Neural cell (in vitro differentiated cells): ENCODE results near the gene ROBO3.

Source experiments
- EZH2 ChIP-seq: fragments of 200-600, 300-800 bp; shearing (Covaris generic), sonication (generic); IDR thresholded peaks from 2 replicates; pipeline ENCODE4 v1.6.1; 2014; ENCODE audit warnings: antibody characterized with exemption, low read length, borderline replicate concordance, mild to moderate bottlenecking; ENCODE audit not compliant: insufficient read depth, poor library complexity, severe bottlenecking
- MXI1 ChIP-seq: fragments of 450-650 bp; conservative IDR thresholded peaks from 2 replicates; pipeline ENCODE4 v1.6.1; 2014; ENCODE audit warnings: antibody characterized with exemption, mild to moderate bottlenecking; ENCODE audit not compliant: poor library complexity, severe bottlenecking
- POLR2AphosphoS5 ChIP-seq: IDR thresholded peaks from 2 replicates; pipeline ENCODE4 v1.6.1; 2012
- RAD21 ChIP-seq: fragments of 450-650 bp; conservative IDR thresholded peaks from 2 replicates; pipeline ENCODE4 v1.6.1; 2014; ENCODE audit warnings: antibody characterized with exemption, mild to moderate bottlenecking, moderate library complexity
- SMC3 ChIP-seq: fragments of 450-650 bp; conservative IDR thresholded peaks from 2 replicates; pipeline ENCODE4 v1.6.1; 2014; ENCODE audit warnings: antibody characterized with exemption, mild to moderate bottlenecking, moderate library complexity; ENCODE audit not compliant: poor library complexity
- TF ChIP-seq, protein P1 (sequence below): fragments of 450-650 bp; IDR thresholded peaks from 2 replicates; pipeline ENCODE4 v1.5.1; 2014; ENCODE audit warnings: antibody characterized with exemption, mild to moderate bottlenecking, moderate library complexity; ENCODE audit not compliant: poor library complexity, severe bottlenecking

DNA sequence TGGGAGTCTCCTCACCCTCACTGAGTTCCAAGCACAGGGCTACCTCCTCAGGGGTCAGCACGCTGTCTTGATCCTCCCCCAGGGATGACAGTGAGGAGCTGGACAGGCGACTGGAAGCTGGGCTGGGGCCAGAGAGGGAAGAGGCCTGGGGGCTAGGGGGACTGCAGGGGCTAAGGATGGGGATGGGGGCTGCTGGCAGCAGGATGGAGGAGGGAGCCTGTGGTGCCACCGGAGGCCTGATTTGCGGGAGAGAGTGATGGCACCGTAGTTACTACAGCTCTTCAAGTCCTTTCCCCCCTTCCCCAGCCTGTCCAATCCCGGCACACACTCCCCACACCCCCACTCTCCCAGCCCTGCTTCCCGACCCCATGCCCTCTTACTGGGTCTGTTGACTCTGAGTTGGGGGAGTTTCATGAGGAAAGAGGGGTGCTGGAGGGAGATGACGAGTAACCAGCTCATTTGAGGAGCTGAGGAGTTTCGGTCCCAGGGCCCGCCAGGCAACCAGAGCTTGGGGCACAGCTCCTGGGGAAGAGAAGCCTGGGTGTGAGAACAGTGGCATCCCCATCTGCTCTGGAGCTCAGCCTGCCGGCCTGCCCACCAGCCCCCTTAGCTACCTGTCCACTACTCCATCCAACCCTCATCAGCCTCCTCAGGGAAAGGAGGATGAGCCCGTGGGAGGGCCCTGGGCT is 21.9 kb downstream of the ROBO3 start:
- TF ChIP-seq, protein P1, sequence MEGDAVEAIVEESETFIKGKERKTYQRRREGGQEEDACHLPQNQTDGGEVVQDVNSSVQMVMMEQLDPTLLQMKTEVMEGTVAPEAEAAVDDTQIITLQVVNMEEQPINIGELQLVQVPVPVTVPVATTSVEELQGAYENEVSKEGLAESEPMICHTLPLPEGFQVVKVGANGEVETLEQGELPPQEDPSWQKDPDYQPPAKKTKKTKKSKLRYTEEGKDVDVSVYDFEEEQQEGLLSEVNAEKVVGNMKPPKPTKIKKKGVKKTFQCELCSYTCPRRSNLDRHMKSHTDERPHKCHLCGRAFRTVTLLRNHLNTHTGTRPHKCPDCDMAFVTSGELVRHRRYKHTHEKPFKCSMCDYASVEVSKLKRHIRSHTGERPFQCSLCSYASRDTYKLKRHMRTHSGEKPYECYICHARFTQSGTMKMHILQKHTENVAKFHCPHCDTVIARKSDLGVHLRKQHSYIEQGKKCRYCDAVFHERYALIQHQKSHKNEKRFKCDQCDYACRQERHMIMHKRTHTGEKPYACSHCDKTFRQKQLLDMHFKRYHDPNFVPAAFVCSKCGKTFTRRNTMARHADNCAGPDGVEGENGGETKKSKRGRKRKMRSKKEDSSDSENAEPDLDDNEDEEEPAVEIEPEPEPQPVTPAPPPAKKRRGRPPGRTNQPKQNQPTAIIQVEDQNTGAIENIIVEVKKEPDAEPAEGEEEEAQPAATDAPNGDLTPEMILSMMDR = no peak
- TF ChIP-seq RAD21 = no peak
- TF ChIP-seq SMC3 = no peak
- no peak for TF ChIP-seq POLR2AphosphoS5
- no peak for TF ChIP-seq MXI1
- TF ChIP-seq EZH2 = no peak
